Measurements from ENCODE around the gene IFNG-AS1. TPM values are rescaled to one million over a fixed set of nuclear protein-coding genes. Genes with fewer than 3 reads are reported as not detected.
A peak's percentile ranks its signal among the peaks of the same experiment; 100 is the strongest.

Gene IFNG-AS1
- total and polyA plus RNA-seq, 12 donors, result 0.24 TPM; not detected in 11

DNA sequence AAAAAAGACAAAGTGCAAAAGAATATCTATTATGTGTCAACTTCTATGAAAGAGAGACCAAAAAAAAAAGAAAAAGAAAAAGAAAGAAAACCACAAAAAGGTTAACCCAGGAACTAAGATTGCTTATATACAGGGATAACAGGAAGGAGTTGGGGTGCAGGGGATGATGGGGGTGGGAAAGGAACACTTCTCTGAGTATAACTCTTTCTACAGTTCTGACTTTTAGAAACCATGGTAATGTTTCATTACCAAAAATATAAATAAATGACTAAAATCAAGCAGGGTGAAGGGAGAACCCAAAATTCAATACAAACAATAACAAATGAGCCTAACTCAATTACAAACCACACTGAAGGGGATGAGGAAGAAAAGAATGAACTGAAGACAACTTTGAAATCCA lies 9.1 kb downstream of the IFNG-AS1 start:
- H3K27ac ChIP-seq, result no peak overlapping the region
- no peak for DNase-seq
- no peaks in the 10 kb centered on the region for H3K36me3 ChIP-seq (replicated peaks in 1 of 2)
- H3K27me3 ChIP-seq, result no peaks in the 10 kb centered on the region
- intact Hi-C loops (cut with DNase I), result no loop called here
- TF ChIP-seq, protein P1, sequence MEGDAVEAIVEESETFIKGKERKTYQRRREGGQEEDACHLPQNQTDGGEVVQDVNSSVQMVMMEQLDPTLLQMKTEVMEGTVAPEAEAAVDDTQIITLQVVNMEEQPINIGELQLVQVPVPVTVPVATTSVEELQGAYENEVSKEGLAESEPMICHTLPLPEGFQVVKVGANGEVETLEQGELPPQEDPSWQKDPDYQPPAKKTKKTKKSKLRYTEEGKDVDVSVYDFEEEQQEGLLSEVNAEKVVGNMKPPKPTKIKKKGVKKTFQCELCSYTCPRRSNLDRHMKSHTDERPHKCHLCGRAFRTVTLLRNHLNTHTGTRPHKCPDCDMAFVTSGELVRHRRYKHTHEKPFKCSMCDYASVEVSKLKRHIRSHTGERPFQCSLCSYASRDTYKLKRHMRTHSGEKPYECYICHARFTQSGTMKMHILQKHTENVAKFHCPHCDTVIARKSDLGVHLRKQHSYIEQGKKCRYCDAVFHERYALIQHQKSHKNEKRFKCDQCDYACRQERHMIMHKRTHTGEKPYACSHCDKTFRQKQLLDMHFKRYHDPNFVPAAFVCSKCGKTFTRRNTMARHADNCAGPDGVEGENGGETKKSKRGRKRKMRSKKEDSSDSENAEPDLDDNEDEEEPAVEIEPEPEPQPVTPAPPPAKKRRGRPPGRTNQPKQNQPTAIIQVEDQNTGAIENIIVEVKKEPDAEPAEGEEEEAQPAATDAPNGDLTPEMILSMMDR (IDR thresholded peaks at IDR 0.05), result no peak
- TF ChIP-seq POLR2A (IDR thresholded peaks at IDR 0.05), result no peak
- no peak overlapping the region for H3K4me3 ChIP-seq
- no peaks in the 10 kb centered on the region for H3K9me3 ChIP-seq (replicated peaks in 1 of 3)
- no peaks in the 10 kb centered on the region for H3K4me1 ChIP-seq (replicated peaks in 1 of 2)

DNA sequence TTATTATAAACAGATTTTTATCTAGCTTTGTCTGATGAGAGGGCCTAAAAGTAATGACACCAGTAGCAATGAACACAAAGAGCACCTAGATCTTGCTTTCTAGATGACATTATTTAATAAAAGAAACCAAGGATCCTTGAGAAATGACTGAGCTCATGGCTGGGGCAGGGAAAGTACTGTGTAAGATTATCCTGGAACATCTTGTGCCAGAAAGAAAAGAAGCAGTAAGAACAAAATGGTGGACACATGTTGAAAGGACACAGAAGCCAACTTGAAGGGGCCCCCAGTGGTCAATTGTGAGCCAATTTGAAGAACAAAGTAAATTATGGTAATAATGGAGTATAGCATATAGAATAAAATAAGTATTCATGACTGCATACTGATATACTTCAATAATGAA lies 10.0 kb downstream of the IFNG-AS1 start:
- no peak for DNase-seq
- no peaks in the 10 kb centered on the region for H3K36me3 ChIP-seq (replicated peaks in 1 of 2)
- H3K4me1 ChIP-seq (replicated peaks in 1 of 2), result no peaks in the 10 kb centered on the region
- intact Hi-C loops (cut with DNase I), result no loop called here
- H3K27me3 ChIP-seq, result no peaks in the 10 kb centered on the region
- TF ChIP-seq, protein P1 (IDR thresholded peaks at IDR 0.05), result no peak
- no peak for TF ChIP-seq POLR2A (IDR thresholded peaks at IDR 0.05)
- H3K27ac ChIP-seq, result no peak overlapping the region
- no peak overlapping the region for H3K4me3 ChIP-seq
- H3K9me3 ChIP-seq (replicated peaks in 1 of 3), result no peaks in the 10 kb centered on the region

DNA sequence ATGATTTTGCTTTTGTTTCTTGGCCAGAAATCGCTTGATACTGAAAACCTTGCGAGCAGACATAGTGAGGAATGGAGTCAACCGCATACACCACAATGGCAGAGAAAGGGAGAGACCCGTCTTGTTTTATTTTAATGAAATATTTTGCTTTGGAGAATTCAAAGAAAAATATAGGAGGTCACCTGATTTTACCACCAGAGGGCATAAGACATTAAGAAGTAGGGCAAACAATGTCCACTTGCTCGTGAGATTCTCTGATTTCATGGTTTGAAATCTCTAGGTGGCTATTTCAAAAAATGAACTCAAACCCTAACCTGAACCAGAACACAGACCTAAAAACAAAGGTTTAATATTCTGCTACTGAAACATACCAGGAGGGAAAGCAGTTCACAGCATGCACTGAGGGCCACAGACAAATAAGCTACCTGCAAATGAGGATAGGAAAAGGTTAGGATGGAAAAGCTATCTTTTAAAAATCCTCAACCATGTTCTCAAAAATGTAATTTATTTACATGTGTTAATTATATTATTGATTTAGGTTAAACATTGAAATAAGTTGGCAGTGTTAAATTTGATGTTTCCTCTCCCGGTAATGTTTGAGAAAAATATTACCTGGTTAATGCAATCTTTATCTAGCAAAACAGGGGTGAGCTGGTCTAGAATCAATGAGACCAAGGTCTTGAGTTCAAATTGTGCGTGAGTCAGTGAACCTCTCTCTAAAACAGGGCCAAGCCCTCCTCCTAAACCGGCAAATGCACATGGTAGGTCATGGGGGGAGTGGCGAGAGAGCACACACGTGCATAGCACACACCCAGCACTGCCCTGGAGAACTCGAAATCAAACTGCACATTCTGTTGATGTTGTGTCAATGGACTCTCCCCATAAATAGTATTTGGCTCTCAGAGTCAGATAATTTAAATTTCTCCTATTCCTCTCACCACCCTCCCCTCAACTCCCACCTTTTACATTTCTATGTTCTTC lies 12.5 kb downstream of the IFNG-AS1 start:
- DNase-seq, result no peak
- no peak overlapping the region for H3K4me3 ChIP-seq
- H3K9me3 ChIP-seq (replicated peaks in 1 of 3), result no peaks in the 10 kb centered on the region
- intact Hi-C loops (cut with DNase I), result no loop called here
- no peaks in the 10 kb centered on the region for H3K36me3 ChIP-seq (replicated peaks in 1 of 2)
- H3K27me3 ChIP-seq, result no peaks in the 10 kb centered on the region
- H3K4me1 ChIP-seq (replicated peaks in 1 of 2), result no peaks in the 10 kb centered on the region
- TF ChIP-seq, protein P1 (IDR thresholded peaks at IDR 0.05), result peak in 5 of 6 experiments; percentile 8 to 37 (median 23)
- no peak for TF ChIP-seq POLR2A (IDR thresholded peaks at IDR 0.05)
- WGBS, 4 donors, result 76 to 80% (median 79%) methylated on average over 11 of the region's 11 CpGs
- H3K27ac ChIP-seq, result no peak overlapping the region

DNA sequence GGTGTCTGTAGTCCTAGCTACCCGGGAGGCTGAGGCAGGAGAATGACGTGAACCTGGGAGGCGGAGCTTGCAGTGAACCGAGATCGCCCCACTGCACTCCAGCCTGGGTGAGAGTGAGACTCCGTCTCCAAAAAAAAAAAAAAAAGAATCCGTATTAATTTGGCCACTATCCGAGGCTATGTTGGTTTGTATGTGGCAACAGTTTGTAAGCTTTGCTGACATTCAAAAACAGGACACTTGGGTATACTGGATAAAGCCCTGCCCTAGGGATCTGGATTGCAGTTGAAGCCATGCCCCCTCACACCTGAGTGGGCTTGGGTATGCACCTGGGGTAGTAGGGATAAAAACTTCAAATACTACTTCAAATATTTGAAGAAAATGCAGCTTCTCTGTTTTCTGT lies 14.5 kb downstream of the IFNG-AS1 start:
- WGBS, 4 donors, result 88 to 94% (median 90%) methylated on average over 8 of the region's 8 CpGs
- no peak for TF ChIP-seq POLR2A (IDR thresholded peaks at IDR 0.05)
- TF ChIP-seq, protein P1 (IDR thresholded peaks at IDR 0.05), result no peak
- Histone ChIP-seq H3K9me3 (replicated peaks in 1 of 3) (no peaks in the 10 kb centered on the region), H3K36me3 (replicated peaks in 1 of 2) (no peaks in the 10 kb centered on the region), H3K27me3 (no peaks in the 10 kb centered on the region), H3K4me3 (no peak overlapping the region), H3K4me1 (replicated peaks in 1 of 2) (no peaks in the 10 kb centered on the region), H3K27ac (no peak overlapping the region)
- no peak for DNase-seq
- intact Hi-C loops (cut with DNase I), result no loop called here
